Body of pancreas (tissue), 4 donors: ENCODE measurements around the gene RTF2.

Experiments
- POLR2A ChIP-seq, 3 donors: fragments of 450-650 bp; IDR thresholded peaks; one replicate each; pipeline ENCODE4 v1.6.1; 2016; ENCODE audit warnings: antibody characterized with exemption in 3 of 3, mild to moderate bottlenecking in 2 of 3
- TF ChIP-seq, protein P1 (sequence below), 7 experiments: fragments of 450-650 bp in 4 of 7; fragments of 200-600 bp in 3 of 7; sonication (generic) in 3 of 7; IDR thresholded peaks; one replicate each; pipeline ENCODE4 v1.5.1; 2016 to 2019; ENCODE audit warnings: antibody characterized with exemption in 7 of 7

DNA sequence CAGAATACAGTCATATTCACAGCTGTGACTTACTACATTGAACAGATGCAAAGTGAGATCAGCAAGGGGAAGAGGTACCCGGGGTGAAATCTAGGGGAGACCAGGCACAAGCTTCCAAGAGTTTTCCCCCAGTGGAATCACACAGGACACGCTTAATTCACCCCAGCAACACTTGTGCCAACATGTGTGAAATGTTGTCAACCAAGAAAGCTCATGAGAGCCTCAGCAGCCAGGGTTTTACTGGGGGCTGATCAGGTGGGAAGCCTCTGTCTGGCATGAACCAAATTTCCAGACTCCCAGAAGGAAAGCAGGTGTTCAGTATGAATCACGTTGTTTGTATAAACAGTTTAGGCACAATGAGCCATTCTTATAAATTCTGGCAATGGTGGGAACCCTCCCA, 6.9 kb upstream of the RTF2 start:
- TF ChIP-seq, protein P1, sequence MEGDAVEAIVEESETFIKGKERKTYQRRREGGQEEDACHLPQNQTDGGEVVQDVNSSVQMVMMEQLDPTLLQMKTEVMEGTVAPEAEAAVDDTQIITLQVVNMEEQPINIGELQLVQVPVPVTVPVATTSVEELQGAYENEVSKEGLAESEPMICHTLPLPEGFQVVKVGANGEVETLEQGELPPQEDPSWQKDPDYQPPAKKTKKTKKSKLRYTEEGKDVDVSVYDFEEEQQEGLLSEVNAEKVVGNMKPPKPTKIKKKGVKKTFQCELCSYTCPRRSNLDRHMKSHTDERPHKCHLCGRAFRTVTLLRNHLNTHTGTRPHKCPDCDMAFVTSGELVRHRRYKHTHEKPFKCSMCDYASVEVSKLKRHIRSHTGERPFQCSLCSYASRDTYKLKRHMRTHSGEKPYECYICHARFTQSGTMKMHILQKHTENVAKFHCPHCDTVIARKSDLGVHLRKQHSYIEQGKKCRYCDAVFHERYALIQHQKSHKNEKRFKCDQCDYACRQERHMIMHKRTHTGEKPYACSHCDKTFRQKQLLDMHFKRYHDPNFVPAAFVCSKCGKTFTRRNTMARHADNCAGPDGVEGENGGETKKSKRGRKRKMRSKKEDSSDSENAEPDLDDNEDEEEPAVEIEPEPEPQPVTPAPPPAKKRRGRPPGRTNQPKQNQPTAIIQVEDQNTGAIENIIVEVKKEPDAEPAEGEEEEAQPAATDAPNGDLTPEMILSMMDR (IDR thresholded peaks at IDR 0.05) = no peak
- no peak for TF ChIP-seq POLR2A (IDR thresholded peaks at IDR 0.05)
